ENCODE data around the gene GJB4.
"Not testable (repeated sequence)": the region's sequence is repeated elsewhere in the genome, so short reads cannot be mapped to it uniquely, and the experiment has no call there.

The GJB4 gene
- long read RNA-seq, donor 1 = 0 reads
- long read RNA-seq, donor 2, partial matches to known transcripts = 0 of 1 reads
- long read RNA-seq, donor 2, other reads (novel, unspliced or antisense) = 0 of 1 reads
- long read RNA-seq, donor 3 = 0 reads
- long read RNA-seq, donor 4 = 0 reads
- long read RNA-seq, donor 5 = 0 reads
- long read RNA-seq, donor 6 = 0 reads
- long read RNA-seq, donor 7 = 0 reads
- long read RNA-seq, donor 8 = 0 reads

DNA sequence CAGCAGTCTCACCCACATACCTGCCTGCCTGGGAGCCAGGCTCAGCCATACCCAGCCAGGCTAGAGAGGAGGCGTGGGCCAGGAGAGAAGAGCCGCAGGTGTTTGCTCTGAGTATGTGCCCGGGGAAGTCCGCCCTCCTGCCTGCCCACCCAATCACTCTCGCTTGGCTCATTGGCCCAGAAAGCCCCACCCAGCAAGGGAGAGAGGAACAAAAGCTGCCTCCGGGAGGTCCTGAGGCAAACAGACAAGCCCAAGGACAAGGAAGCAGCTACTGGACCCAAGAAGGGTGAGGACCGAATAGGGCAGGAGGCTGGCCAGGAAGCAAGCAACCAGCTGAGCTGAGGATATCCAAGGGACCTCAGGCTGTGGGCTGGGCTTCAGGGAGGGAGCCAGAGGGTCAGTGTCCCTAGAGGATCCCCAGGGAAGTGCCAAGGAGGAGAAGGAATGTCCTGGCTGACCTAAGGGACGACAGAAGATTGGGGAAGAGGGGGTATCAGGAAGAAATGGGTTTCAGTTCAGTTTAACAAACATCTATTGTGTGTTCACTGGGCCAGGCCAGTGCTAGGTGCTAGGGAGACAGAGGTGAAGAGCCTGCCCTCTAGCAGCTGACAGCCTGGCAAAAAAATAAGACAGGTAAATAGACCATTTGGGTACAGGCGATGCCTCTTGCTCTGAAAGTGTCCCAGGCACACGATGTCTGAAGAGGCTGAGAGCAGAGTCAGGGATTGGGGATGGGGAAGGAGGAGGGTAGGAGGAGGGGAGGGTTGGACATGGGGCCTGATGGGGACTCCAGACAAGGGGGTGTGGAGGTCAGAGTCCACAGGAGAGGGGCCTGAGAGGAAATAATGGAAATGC is at the start of gene GJB4:
Gene GJB4, plus strand, starts transcription at position 238 of the 855 bp plus-strand sequence. CDS start 1,515 bp downstream, outside the sequence.
- DNase-seq = no peak

DNA sequence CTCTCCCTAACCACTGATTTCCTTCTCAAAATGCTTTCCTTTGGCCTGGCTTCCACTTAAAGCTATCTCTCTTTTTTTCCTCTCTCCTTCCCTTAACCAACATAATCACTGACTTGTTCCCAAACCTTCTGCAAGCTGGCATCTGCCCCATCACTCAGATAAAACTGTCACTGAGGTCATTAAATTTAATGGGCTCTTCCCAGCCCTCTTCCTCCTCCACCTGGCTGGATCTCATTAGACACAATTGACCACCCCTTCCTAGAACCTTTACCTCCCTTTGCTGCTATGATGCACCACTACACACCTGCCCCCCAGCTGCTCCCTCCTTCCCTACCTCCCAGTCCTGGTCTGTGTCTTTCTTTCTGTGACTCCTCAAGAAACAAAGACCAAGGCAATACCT is 48.7 kb upstream of the GJB4 start:
- DNase-seq = no peak

DNA sequence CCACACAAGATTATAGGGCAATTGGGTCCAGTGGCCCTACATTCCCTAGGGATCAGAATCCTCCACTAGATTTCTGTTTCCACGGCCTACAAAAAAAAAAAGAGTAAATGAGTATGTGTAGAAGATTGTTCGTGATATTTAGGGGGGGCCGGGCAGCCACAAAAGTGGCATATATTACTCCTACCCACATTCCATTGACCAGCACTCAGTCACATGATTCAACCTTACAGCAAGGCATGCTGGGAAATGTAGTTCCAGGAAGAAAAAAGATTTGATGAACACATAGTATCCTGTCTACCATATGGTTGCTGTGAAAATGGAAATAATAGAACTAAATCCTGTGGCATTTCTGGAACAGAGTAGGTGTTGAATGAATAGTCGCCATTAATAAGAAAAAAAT is 48.1 kb upstream of the GJB4 start:
- no peak for DNase-seq

DNA sequence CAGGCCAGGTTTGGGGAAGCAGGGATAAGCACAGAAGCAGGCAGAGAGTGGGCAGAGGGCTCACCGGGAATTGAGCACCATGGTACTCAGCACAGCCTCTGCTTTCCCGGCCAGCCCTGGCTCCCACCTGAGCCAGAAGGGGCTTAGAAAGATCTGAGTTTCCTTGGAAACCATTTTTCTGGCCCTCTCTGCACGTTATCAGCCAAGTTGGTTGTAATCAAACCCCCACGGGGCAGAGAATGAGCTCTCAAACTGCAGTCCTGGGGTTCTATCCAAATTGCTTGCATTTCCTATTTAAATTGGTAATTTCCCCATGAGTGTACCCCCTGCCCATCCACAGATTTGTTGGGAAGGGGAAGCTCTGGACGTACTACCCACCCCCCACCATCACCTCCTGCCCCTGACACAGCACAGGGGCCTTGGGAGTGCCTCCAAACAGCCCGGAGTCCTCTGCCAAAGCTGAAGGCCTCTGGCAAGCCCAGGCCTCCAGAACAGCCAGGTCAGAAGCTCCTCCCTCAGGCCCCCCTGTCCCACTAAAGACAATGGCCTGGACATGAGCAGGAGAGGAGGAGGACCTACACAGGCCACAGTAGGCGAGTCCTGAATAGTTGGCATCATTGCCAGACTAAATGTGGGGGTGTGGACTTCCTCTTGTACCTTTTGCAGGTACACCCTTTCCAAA is 47.4 kb upstream of the GJB4 start:
- no peak for DNase-seq

DNA sequence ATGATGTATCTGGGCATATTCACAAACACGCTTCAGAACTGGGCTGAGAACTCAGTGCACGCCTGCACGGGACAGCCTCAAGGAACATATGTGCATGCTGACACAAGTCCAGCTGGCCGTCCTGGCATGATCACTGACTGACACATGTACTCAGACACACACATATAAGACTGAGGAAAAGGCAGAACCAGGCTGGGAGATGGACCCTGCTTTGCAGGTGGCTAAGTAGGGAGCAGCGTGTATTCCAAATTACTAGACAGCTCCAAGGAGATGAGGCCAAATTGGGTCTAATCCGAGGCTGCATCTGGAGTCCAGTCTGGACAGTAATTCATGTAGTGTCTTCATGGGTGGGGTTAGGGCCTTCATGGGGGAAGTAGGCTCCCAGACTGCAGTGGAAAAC is 46.1 kb upstream of the GJB4 start:
- no peak for DNase-seq

DNA sequence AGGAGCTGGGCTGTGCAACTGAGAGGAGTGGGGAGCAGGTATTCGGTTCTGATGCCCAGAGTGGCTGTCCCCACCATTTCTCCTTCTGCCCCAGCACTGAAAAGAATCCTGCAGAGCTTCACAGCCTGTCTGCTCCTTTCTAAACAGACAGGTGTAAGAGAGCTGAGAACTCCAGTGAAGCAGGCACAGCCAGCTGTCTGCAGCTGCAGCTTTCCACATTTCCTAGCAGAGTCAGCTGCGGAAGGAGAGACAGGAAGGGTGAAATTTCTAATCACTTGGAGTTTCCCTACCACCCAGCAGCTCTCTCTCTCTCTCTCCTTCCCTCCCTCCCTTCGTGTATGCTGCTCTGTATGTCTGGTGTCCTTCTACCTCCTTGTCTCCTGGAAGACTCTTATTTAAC is 45.2 kb upstream of the GJB4 start:
- no peak for DNase-seq

DNA sequence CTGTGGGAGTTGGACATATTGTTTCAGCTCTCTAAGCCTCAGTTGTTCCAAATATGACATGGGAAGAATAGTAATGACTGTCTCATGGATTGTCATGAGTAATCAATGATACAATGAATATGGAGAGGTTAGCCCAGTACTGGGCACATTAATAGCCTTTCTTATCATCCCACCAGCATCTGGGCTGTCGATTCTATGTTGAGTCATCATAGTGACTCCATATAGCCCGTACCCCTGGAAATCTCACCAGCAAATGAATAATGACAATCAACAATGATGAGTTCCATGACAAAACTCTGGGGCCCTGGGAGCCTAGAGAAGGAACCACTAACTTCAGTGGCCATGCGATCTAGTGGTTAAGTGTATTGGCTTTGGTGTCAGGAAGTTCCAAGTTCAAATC is 44.4 kb upstream of the GJB4 start:
- no peak for DNase-seq

DNA sequence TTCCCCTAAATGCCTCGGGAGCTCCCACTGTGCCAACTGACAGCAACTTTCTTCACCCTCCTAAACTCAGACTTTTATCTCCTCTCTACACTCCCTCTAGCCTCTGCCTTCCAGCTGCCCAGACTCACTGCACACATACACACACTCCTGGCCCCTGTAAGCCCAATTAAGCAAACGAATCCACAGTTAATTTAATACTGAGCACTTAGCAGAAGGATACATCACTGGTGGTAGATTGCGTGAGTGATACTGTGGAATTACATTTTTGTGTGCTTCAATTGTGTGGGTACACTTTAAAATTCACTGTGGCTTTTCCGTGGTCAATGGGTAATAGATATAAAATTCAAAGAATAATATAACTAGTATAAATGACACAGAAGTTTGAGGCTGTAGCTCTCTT is 38.3 kb upstream of the GJB4 start:
- no peak for DNase-seq

DNA sequence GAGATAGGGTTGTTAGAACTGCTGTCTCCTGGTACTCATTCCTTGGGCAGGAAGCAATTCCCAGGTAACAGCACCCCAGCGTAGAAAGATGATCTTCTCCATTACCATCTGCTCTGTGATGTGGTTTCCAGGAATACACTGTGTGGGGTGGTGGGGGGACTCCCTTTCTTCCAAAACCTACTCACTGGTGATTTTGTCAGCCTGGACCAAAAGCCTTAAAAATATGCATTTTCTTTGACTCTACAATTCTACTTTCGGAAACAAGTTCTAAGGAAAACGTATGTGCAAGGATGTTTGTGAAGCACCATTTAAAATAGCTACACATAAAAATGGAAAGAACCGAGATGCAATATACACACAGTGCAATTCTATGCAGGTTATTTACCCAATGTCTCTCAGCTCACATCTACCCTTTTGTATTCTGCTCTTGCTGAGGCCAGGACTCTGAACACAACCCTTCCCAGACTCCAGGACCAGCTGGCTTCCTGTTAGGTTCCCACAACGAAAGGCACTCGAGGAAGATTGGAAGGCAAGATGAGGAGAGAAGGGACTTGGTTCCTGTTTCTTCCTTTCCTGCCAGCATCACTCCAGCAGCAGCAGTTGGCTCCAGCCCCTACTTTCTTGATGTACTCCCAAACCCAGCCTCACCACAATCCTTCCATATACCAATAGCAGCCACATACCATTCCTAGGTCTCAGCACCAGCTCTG is 37.7 kb upstream of the GJB4 start:
- DNase-seq = no peak

DNA sequence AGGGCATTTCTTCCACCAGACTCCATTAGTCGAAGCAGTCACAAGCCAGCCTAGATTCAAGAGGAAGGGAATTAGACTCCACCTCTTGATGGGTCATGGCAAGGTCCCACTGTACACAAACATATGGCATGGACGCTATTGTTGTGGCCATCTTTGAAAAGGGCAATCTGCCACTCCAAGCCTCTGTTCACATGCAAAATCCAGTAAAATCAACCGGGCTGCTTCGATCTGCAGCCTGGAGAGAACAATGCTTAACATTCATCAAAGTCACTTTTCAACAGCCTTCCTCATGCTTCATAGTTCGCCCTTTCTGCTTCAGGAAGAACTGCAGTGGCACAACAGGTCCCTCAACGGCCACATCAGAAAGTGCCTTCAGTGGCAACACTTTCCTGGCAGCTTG is 32.7 kb upstream of the GJB4 start:
- no peak for DNase-seq

DNA sequence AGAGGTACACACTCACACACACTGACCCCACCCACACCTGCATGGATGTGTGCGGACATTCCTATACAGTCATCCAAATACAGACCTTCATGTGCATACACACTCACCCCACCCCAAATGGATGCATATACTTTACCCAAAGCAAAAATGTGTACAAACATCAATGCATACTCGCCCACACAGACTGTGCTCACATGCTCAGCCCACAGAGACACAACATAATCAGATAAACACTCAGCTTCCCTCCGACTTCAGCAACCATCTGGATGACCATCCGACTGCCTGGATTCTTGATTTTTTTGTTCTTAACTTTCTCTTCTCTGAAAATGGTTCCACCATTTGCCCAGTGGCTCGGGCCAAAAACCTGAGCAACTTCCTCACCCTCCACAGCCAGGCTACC is 29.1 kb upstream of the GJB4 start:
- DNase-seq = no peak

DNA sequence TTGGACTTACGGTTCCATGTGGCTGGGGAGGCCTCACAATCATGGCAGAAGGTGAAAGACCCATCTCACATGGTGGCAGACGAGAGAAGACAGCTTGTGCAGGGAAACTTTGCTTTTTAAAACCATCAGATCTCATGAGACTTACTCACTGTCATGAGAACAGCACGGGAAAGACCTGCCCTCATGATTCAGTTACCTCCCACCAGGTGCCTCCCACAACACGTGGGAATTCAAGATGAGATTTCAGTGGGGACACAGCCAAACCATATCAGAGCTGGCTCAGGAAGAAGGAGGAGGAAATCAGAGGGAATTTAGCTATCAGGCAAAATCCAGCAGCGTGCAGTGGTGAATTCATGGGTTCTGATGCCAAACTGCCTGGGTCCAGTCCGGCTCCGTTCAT is 26.7 kb upstream of the GJB4 start:
- not testable (repeated sequence) for DNase-seq

DNA sequence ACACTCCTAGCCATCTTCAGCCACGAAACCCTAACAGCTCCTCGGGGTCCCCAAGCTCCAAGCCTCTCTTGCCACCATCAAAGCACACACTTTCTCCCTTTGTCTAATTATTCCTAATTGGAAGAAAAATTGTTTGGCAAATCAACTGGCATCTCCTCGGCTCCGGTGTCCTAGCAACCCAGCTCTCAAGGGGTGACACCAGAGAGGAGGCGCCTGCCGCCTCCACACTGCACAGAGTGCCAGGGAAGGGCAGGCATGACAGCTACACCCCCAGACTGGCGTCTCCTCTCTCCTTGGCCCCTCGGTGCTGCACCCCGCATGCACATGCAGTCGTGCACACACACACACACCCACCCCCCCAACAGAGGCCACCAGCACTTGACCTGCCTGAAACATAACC is 22.8 kb upstream of the GJB4 start:
- no peak for DNase-seq

DNA sequence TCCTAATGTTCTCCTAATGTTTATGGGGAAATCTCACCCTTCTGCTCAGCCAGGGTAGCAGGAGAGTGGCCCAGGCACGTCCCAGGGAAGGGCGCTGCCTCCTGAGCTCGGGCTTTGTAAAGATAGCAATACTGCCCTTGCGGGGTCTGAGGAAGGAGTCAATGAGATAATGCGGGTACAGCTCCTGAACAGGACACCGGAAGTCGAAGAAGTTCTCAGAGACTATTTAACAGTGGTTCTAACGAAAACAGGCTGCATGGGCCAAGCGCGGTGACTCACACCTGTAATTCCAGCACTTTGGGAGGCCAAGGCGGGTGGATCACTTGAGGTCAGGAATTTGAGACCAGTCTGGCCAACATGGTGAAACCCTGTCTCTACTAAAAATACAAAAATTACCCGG is 22.3 kb upstream of the GJB4 start:
- DNase-seq = not testable (repeated sequence)

DNA sequence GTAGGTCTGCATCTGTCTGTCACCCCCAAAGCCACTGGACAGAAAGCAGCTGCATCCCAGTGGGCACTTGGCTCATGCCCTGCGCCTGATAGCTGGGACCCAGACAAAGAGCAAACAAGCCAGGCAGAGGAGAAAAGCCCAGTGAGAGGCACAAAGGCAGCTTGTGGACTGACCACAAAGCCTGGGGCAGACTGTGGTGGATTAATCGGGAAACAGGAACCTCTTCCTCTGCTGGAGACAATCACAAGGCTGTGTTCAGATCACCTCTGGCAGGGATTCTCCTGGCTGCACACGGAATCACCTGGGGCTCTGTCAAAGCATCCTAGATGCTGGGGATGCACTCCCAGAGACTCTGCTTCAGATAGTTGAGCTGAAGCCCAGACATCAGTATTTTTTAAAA is 19.9 kb upstream of the GJB4 start:
- DNase-seq = no peak

DNA sequence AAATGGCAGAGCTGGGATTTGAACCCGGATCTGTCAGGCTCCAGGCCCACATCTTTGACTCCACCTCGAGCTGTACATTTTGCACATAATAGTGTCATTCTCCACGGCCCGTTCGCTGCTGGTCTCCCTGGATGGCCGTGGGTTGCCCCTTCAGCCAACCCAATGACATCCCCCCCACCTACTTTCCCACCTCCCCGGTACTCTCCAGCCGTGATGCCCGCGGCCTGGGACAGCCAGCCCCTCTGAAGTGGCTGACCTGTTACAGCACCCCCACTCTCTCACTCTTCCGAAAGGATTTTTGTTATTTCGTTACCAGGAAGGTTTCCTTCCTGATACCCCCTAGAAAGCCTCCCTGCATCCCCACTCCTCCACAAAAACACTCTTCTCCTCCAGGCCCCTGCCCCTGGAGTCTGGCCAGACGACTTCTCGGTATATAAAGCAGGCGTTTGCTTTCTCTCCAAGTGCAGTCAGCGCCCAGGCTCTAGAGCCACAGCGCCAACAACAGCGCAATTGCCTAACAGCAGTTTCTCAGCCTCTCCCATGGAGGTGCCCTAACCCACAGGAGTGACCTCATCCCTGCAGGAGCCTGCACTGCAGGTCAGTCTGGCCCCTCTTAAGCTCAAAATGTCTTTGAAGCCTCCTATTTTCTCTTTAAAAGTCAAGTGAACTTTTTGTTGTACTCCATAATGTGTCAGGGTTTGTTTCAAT is 19.2 kb upstream of the GJB4 start:
- no peak for DNase-seq

DNA sequence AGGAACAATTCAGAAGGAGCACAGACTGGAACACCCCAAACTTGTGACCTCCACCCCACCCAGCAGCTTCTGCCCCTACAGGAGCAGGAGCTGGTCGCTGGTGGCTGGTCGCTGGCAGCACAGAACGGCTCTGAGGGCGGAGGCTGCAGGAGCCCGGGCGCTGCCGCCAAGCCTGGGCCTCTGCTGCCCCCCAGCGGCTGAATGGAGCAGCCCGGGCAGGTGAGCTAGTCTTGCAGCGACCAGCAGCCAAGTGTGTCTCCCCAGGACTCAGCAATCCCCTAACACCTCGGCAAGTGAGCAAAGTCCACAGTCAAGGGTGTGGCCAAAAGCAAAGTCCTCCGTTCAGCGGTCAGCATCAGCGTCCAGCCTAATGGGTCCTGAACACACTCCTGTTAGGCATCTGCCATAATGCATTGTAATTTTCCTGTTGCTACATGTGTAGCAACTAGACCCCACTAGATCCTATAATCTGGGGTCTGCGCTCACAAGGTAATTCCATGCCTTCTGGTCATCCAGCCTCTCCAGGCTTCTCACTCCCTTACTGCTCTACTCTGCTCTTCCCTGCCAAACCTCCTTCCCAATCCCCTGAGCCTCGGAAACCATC is 16.8 kb upstream of the GJB4 start:
- peak; percentile 52 for DNase-seq

DNA sequence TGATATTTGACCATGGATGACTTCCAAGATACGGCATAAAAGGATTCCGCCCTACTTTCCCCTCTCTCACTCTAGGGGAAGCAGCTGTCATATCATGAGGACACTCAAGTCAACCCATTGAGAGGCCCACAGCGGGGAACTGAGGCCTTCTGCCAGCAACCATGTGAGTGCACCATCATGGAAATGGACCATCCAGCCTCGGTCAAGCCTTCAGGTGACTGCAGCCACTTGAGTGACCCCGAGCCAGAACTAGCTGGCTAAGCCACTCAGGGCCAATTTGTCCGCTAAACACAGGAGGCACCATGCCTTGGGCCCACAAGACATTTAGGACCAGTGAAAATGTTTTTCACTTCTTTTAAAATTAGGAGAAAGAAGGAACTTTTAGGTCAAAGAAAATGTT is 15.8 kb upstream of the GJB4 start:
- no peak for DNase-seq

DNA sequence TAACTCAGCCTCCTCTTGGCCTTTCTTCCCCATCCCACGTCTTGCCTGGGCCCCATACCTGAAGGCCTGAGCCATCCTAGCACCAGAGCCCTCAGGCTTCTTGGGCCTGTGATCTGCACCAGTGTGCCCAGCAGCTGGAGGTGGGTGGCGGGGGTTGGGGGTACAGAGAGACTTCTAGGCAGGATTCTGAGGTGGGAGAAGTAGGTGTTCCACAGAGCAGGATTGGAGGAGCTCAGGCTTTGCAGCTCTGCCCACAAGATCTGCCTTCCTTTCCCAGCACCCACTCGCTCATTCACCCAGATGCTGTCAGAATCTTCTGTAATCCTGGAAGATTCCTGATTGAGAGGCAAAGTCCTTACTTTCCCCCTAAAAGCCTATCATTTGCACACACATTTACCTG is 14.7 kb upstream of the GJB4 start:
- DNase-seq = no peak

DNA sequence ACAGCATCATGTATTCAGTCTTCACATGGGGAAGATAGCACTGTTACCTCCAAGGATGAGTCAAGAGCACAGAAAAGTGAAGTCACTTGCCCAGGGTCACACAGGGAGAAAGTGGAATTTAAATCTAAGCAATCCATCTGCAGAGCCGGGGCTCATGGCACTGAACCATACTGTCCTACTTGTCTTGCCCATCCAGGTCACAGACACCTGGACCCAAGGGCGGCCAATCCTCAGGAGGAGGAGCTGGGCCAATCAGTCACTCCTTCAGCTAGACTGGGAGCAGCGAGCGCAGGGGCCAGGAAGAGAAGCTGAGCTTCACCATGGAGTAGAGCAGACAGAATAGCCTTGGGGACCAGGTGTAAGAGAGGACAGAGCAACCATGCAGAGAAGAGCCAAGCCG is 13.9 kb upstream of the GJB4 start:
- DNase-seq = no peak

DNA sequence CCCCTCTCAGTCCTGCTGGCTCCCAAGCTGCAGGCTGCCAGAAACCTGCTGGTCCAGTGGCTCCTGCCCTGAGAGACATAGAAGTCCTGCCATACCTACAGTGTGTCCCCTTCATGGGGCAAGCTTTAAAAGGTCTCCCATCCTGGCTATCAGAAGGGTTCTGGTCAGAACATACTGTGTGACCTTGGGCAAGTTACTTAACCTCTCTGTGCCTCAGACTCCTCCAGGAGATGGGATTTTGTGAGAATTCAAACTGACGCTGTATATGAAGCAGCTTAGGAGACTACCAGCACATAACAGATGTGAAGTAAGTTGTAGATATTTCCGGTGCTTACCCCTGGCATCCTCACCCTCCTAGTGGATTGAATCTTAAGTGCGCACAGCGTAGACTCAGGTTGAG is 13.4 kb upstream of the GJB4 start:
- no peak for DNase-seq
